Stimulated activated naive CD8-positive, alpha-beta T cell treated with anti-CD3 and anti-CD28 coated beads, Interleukin-15, Interleukin-2, amounts not matched to agents 100 U/mL and 50 U/mL, for 24 hours (primary cell): ENCODE measurements around the gene PRDM2.
"Not testable (repeated sequence)": the region's sequence is repeated elsewhere in the genome, so short reads cannot be mapped to it uniquely, and the experiment has no call there.

ENCODE experiments used
- ATAC-seq: fragments of 150-1000 bp; cut with Tn5 transposase; one replicate; pipeline ENCODE4 v1.10.0; 2021
- DNase-seq: peaks from one replicate; pipeline ENCODE4 v3.0.0; 2021

PRDM2 gene

GRCh38 chr1:13699936-13700520 lies at the start of gene PRDM2:
PRDM2 (plus strand) TSS chr1:13700188; CDS start chr1:13715606, 15,418 bp downstream.
- peak; percentile 72 for DNase-seq
- peak; percentile 60 for ATAC-seq

- no peak for ATAC-seq
- DNase-seq, result no peak
Measured at GRCh38 chr1:13651279-13651678, 48.7 kb upstream of the PRDM2 start.

- ATAC-seq, result no peak
- DNase-seq, result no peak
Measured at GRCh38 chr1:13652238-13652637, 47.8 kb upstream of the PRDM2 start.

DNA sequence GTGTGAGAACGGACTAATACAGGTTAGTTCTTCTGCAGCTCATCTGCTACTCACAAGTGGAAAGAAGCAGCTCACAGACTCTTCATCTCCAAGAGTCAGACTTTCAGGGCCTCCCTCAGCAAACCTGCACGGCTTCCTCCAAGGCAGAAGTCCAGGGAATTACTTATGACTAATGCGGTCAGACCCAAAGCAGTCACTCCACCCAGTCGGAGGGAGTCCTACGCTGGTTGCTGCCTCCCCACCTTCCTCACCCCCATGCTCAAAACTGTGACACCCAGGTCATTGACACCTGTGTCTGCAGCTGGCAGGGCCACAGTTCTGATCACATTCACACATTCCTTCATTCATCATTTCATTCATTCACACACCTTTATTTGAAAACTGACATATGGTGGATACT lies 38.4 kb upstream of the PRDM2 start:
- ATAC-seq (no peak), DNase-seq (no peak)

- DNase-seq (no peak), ATAC-seq (no peak)
Measured at GRCh38 chr1:13662493-13662892, 37.5 kb upstream of the PRDM2 start.

GRCh38 chr1:13663969-13664368 lies 36.0 kb upstream of the PRDM2 start:
- no peak for DNase-seq
- no peak for ATAC-seq

DNA sequence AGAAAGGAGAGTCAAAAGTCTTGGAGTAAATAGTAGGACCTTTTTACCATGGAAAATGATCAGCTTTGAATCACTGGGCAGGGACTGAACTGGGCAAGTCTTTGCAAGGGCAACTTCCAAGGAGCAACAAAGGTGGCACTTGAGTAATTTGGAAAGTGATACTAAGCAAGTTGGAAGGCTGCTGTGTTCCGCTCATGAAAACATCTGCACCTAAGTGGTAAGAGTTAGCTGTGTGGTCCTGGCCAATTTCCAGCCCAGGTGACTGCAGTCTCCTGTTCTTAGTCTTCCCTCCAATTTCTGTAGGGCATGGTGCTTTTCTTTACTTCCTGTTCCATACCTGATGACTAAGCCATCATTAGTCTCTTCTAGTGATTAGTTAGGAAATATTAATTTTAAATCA lies 35.5 kb upstream of the PRDM2 start:
- no peak for DNase-seq
- ATAC-seq, result no peak

- ATAC-seq, result no peak
Measured at GRCh38 chr1:13666317-13666716, 33.7 kb upstream of the PRDM2 start.

GRCh38 chr1:13667691-13668090 lies 32.3 kb upstream of the PRDM2 start:
- ATAC-seq (no peak), DNase-seq (no peak)

More at GRCh38 chr1:13666317-13666716, 33.7 kb upstream of the PRDM2 start:
- DNase-seq, result no peak

- DNase-seq (no peak), ATAC-seq (no peak)
Measured at GRCh38 chr1:13674377-13674776, 25.6 kb upstream of the PRDM2 start.

- ATAC-seq (no peak), DNase-seq (no peak)
Measured at GRCh38 chr1:13675151-13675651, 24.8 kb upstream of the PRDM2 start.

DNA sequence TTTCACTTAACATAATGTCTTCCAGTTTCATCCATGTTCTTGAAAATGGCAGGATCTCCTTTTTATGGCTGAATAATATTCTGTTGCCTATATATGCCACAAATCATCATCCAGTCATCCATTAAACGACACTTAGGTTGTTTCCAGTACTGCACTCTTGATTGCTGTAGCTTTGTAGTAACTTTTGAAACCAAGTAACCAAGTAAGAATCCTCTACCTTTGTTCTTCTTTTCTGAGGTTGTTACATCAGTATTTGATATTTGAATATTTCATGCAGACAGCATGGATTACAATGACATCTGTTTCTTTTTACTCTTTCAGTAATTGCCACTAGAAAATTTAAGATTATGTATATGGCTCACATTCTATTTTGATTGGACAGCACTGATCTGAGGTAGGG lies 22.1 kb upstream of the PRDM2 start:
- DNase-seq, result no peak
- no peak for ATAC-seq

DNA sequence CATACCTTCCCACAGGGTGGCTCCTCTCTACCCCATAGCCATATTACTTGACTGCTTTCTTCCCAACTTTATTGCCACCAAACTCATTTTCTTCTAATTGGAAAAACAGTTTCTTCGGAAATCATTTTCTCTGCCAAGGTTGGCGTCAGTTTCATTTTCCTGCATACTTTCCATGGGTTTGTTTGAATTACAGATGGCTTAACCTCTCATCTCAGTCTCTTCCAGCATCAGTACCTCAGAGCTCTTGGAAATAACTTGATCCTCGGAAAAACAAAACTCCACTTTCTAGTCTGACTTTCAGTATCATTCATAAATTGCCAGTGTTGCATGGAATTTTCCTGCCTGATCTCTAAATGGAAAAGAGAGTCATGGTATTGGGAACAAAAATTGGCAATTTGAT lies 20.3 kb upstream of the PRDM2 start:
- DNase-seq, result no peak
- no peak for ATAC-seq

DNA sequence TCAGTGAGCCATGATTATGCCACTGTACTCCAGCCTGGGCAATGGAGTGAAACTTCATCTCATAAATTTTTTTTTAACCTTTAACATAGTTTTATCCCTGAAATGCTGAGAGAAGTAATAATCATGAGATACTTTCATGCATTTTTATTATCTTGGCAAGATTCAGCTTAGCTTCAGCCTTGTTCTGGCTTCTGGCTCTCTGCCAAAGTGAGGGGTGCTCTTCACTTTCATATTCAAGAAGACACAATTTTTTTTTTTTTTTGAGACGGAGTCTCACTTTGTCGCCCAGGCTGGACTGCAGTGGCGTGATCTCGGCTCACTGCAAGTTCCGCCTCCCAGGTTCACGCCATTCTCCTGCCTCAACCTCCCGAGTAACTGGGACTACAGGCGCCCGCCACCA lies 19.4 kb upstream of the PRDM2 start:
- not testable (repeated sequence) for ATAC-seq

DNA sequence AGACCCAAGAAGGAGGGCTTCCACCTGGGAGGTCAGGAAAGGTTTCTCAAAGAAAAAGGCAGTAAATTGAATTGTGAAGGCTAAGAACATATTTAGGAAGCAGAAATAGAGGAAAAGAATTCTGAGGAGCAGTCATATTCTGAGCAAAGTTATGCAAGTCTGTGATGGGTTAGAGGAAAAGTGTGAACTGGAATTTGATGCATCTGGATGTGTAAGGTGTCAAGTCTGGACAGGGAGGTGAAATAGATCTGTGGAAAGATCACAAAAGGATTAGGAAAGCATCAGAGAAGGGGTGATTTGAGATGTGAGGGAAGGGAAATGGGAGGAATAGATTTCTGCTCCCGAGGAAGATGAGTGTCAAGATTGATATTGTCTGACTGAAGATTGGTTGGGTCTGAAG lies 18.1 kb upstream of the PRDM2 start:
- DNase-seq (no peak), ATAC-seq (no peak)

More for the DNA sequence above, 19.4 kb upstream of the PRDM2 start:
- DNase-seq, result not testable (repeated sequence)

DNA sequence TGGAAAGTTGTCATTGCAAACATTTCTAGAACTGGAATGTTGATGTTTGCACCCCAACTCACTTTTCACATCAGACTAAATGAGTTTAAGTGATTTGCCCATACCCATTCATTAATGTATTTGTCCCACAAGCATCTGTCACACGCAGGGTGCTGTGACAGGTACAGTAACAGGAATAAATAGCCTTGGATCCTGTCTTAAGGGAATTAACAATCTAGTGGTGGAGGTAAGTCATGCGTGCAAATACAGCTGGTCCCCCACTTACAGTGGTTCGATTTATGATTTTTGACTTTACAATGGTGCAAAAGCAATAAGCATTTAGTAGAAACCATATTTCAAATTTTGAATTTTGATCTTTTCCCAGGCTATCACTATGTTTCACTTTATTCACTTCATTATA lies 17.5 kb upstream of the PRDM2 start:
- ATAC-seq (no peak), DNase-seq (no peak)

DNA sequence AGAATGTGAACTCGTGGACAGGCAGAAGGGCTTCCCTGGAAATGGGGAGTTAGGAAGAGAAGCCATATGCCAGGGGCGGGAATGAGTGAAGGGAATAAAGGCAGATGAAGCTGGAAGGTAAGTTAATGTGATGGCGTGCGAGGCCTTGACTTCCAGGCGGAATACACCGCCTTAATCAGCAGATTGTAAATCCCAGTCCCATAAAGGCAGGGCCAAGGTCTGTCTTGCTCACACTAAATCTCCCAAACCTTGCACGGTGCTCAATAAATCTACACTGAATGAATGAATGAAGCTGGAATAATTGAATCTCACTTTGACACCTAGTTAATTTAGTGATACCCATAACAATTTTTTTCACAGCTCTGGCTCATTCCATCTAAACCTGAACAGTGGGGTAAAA lies 16.8 kb upstream of the PRDM2 start:
- DNase-seq (no peak), ATAC-seq (no peak)

DNA sequence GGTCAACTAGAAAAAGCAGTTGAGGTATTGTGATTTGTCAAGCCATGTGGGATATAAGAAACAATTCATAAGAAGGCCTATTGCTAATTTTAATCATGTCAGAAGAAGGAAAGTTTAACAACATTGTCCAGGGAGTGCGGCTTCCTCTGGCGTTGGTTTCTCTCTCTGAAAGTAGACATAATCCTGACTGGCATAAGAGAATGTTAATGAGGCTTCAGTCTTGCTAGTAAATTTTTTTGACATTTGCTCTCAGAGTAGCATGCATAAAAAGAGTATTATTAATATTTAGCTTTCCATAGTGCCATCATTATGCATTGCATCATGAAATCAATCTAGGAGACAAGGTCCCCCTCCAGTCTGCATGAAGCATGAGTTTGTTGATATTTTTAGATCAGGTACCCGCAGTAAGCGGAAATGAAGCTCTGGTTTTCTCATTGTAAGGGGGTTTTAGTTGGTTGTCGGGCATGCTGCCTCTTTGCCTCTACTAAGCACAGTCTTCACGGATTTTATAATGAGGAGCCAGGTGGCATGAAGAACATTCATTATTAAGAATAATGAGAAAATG lies 12.8 kb upstream of the PRDM2 start:
- ATAC-seq (no peak), DNase-seq (no peak)

- not testable (repeated sequence) for DNase-seq
Measured at GRCh38 chr1:13693094-13693493, 6.9 kb upstream of the PRDM2 start.

GRCh38 chr1:13694886-13695684 lies 4.9 kb upstream of the PRDM2 start:
- DNase-seq (no peak), ATAC-seq (no peak)

More at GRCh38 chr1:13693094-13693493, 6.9 kb upstream of the PRDM2 start:
- ATAC-seq, result not testable (repeated sequence)

DNA sequence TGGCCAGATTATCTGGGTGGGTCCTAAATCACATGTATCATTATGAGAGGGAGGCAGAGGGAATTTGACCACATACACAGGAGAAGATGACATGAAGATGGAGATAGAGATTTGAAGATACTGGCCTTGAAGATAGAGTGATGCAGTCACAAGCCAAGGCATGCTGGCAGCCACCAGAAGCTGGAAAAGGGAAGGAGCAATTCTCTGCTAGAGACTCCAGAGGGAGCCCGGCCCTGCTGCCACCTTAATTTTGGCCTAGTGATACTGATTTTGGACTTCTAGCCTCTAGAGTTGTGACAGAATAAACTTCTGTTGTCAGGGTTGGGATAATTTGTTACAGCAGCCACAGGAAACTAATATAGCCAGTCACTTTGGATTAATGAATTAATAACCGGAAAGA lies 2.2 kb upstream of the PRDM2 start:
- peak; percentile 15 for DNase-seq
- no peak for ATAC-seq

DNA sequence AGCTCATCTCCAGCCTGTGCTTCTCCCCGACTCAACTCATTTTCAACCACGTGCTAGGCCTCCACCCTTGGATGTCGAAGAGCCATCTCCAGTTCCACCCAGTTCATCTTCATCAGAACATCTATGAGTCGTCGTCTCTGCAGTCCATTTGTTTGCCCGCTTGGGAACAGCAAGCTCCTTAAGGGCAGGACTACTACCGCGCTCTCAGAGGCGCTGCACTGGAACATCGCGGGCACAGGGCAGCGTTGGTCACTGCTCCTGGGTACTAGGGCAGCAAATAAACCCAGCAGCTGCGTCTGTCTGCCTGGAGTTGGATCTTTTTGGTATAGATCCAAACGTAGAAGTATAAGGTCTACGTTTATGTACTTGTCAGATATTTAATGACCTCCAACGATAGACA lies 478 bp upstream of the PRDM2 start:
- DNase-seq (peak; percentile 22), ATAC-seq (no peak)
